Right lobe of liver (tissue), 6 donors: Measurements from ENCODE around the gene UBE2E2. TPM values are rescaled to one million over a fixed set of nuclear protein-coding genes. Genes with fewer than 3 reads are reported as not detected.

ENCODE experiments used
- ATAC-seq, 4 donors: fragments of 200-7000 bp; cut with Tn5 transposase; one replicate each; pipeline ENCODE4 v1.9.1; 2020; ENCODE audit warnings: mild to moderate bottlenecking in 4 of 4, moderate library complexity in 4 of 4
- DNase-seq, 3 donors: peaks; one replicate each; pipeline ENCODE4 v3.0.0-alpha.2; 2020
- H3K27ac ChIP-seq, 3 donors: fragments of 200-600 bp; one replicate each; pipeline ENCODE4 v1.8.0; 2022
- H3K27me3 ChIP-seq, 2 donors: fragments of 200-600 bp; one replicate each; pipeline ENCODE4 v1.8.0; 2022
- H3K36me3 ChIP-seq, 4 donors: fragments of 200-600 bp; sonication (generic) in 1 of 4; one replicate each; pipeline versions ENCODE4 v1.5.1 to v1.8.0; 2017 to 2022; ENCODE audit warnings: control low read depth in 1 of 4
- H3K4me1 ChIP-seq, 4 donors: fragments of 200-600 bp; sonication (generic) in 1 of 4; one replicate each; pipeline versions ENCODE4 v1.5.1 to v1.8.0; 2017 to 2022; ENCODE audit warnings: control low read depth in 1 of 4
- H3K4me3 ChIP-seq, 3 donors: fragments of 200-600 bp; one replicate each; pipeline ENCODE4 v1.8.0; 2022
- H3K9me3 ChIP-seq, 4 donors: fragments of 200-600 bp; sonication (generic) in 1 of 4; one replicate each; pipeline versions ENCODE4 v1.5.1 to v1.8.0; 2017 to 2022; ENCODE audit warnings: control low read depth in 1 of 4
- POLR2A ChIP-seq: fragments of 450-650 bp; IDR thresholded peaks from one replicate; pipeline ENCODE4 v1.6.1; 2017; ENCODE audit warnings: antibody characterized with exemption, mild to moderate bottlenecking
- WGBS: methylation state at CpG from one replicate; pipeline ENCODE4 v1.1.6; 2018; ENCODE audit warnings: low coverage, low lambda C conversion rate; ENCODE audit not compliant: insufficient coverage; ENCODE audit errors: missing lambda C conversion rate; 5-methylcytosine and 5-hydroxymethylcytosine counted together
- intact Hi-C, 2 donors: fragments of 100-400 bp; cut with DNase I; formaldehyde crosslinking; loops; one replicate each; pipeline versions ENCODE4 v1.11.2 to v1.14.1; 2022
- total RNA-seq, 6 experiments: library from RNA; depleted of rRNA in 2 of 6; stranded (reverse); fragments of >200 nt in 2 of 6; fragmentation: NEBNext Ultra II Directional in 3 of 6; extraction: Animal tissue kit (Norgen Biotek cat#: 25700) in 3 of 6; gene quantifications; one replicate each; pipeline versions ENCODE4 v1.1.0 to v1.2.4, GENCODE V29; 2016 to 2023
- TF ChIP-seq, protein P1 (sequence below), 4 donors: fragments of 200-600 bp in 3 of 4; fragments of 450-650 bp in 1 of 4; IDR thresholded peaks; one replicate each; pipeline versions ENCODE4 v1.5.1 to v1.8.0; 2016 to 2022; ENCODE audit warnings: antibody characterized with exemption in 4 of 4, mild to moderate bottlenecking in 2 of 4
- donor health status: DM: no; HTN: yes; CAD: no.
- donor health status: DM: no; HTN: no; CAD: no.
- donor health status: DM: no; HTN: no; CAD: no.
- donor health status: DM: no; HTN: yes; CAD: no.
- donor health status: DM: no; HTN: yes; CAD: no.

The UBE2E2 gene
- total RNA-seq, 6 experiments from 2014 or later, result 17.2 to 29.1 (median 18.1) TPM

DNA sequence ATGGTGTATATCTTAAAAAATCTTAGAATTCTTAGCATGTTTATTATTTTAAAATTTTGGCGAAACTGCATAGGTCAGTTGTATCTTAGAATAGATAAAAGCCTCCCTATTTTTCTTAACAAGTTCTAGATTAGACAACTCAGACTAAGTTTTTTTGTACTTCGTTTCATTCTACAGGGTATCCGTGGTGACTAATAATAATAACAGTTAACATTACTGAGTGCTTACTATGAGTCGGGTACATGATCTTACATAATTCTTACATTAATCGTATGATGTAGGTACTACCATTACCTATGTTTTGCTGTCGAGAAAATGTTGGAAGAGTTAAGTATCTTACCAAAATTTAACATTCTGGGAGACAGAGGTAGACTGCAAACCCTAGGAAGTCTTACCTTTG lies 60.7 kb downstream of the UBE2E2 start:
- 66% methylated on average over 6 of the region's 6 CpGs for WGBS
- no peaks in the 10 kb centered on the region for H3K9me3 ChIP-seq

DNA sequence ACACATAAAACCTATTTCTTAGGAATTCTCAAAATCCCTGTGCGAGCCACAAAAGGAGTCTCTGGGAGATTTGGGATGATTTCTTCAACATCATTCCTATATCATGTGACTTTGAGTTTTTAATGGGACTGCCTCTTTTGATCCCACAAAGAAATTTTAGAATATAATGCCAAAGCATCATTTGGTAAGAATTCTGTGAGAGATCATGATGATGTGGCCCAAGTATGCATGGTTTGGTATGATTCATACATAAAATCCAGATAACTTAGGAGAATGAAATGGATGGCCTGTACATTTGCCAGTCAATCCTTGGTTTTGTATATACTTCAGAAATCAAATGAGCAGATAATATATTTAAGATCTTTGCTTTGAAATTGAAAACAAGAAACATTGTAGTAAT lies 61.3 kb downstream of the UBE2E2 start:
- H3K4me3 ChIP-seq, result no peak overlapping the region
- intact Hi-C loops, result no loop called here
- no peak for TF ChIP-seq POLR2A
- TF ChIP-seq, protein P1, sequence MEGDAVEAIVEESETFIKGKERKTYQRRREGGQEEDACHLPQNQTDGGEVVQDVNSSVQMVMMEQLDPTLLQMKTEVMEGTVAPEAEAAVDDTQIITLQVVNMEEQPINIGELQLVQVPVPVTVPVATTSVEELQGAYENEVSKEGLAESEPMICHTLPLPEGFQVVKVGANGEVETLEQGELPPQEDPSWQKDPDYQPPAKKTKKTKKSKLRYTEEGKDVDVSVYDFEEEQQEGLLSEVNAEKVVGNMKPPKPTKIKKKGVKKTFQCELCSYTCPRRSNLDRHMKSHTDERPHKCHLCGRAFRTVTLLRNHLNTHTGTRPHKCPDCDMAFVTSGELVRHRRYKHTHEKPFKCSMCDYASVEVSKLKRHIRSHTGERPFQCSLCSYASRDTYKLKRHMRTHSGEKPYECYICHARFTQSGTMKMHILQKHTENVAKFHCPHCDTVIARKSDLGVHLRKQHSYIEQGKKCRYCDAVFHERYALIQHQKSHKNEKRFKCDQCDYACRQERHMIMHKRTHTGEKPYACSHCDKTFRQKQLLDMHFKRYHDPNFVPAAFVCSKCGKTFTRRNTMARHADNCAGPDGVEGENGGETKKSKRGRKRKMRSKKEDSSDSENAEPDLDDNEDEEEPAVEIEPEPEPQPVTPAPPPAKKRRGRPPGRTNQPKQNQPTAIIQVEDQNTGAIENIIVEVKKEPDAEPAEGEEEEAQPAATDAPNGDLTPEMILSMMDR (IDR thresholded peaks at IDR 0.05), result no peak
- DNase-seq, result no peak
- H3K27me3 ChIP-seq, result no peaks in the 10 kb centered on the region
- H3K27ac ChIP-seq, result no peak overlapping the region
- no peaks in the 10 kb centered on the region for H3K4me1 ChIP-seq
- H3K36me3 ChIP-seq, result no peaks in the 10 kb centered on the region
- no peak for ATAC-seq
- 91% methylated on average over 1 of the region's 1 CpG for WGBS
- no peaks in the 10 kb centered on the region for H3K9me3 ChIP-seq

More for the DNA sequence above, 60.7 kb downstream of the UBE2E2 start:
- Histone ChIP-seq H3K4me1 (no peaks in the 10 kb centered on the region), H3K27me3 (no peaks in the 10 kb centered on the region), H3K36me3 (no peaks in the 10 kb centered on the region), H3K4me3 (no peak overlapping the region), H3K27ac (no peak overlapping the region)
- no peak for DNase-seq
- intact Hi-C loops, result no loop called here
- no peak for ATAC-seq
- no peak for TF ChIP-seq POLR2A
- TF ChIP-seq, protein P1 (IDR thresholded peaks at IDR 0.05), result no peak

DNA sequence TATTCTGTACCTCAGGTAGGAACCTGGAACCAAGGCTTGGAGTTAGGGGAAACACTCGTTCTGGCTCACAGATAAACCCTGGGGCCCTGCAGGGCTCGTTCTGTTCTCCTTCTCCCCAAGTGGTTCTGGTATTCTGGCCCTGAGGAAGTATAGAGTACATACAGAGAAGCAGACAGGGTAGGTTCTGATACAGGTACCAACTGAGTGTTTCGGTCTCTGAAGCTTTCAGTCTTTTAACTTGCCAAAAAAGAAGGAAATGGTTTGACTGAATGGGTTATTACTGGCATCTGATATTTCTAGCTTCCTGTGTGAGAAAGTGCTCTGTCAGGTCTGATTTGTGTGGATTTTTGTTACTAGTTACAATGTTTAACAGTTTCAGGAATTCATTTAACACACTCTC lies 67.3 kb downstream of the UBE2E2 start:
- Histone ChIP-seq H3K36me3 (no peaks in the 10 kb centered on the region), H3K27me3 (no peaks in the 10 kb centered on the region), H3K9me3 (no peaks in the 10 kb centered on the region), H3K4me1 (no peaks in the 10 kb centered on the region), H3K4me3 (no peak overlapping the region), H3K27ac (no peak overlapping the region)
- DNase-seq, result no peak
- ATAC-seq, result no peak
- intact Hi-C loops, result no loop called here
- 58% methylated on average over 3 of the region's 3 CpGs for WGBS
- no peak for TF ChIP-seq POLR2A
- TF ChIP-seq, protein P1 (IDR thresholded peaks at IDR 0.05), result no peak

DNA sequence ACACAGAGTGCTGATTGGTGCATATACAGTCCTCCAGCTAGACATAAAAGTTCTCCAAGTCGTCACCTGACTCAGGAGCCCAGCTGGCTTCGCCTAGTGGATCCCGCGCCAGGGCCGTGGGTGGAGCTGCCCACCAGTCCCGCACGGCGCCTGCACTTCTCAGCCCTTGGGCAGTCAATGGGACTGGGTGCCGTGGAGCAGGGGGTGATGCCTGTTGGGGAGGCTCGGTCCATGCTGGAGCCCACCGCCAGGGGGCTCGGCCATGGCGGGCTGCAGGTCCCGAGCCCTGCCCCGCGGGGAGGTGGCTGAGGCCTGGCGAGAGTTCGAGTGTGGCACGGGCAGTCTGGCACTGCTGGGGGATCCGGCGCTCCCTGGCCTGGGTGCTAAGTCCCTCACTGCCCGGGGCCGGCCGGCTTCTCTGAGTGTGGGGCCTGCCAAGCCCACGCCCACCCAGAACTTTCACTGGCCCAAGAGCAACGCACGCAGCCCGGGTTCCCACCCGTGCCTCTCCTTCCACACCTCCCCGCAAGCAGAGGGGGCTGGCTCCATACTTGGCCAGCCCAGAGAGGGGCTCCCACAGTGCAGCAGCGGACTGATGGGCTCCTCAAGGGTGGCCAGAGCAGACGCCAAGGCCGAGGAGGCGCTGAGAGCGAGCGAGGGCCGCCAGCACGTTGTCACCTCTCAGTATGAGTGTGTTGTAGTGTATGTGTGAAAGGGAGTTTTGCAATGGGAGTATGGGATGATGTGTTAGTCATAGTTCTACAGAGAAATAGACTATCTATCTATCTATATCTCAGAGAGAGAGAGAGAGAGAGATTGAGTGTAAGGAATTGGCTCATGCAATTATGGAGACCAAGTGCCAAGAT lies 69.0 kb downstream of the UBE2E2 start:
- H3K4me1 ChIP-seq, result peaks cover 0 to 4% (median 2%) of the 10 kb centered on the region in 4 donors
- no peaks in the 10 kb centered on the region for H3K9me3 ChIP-seq
- no peaks in the 10 kb centered on the region for H3K36me3 ChIP-seq
- ATAC-seq (peak in 1 of 4 donors; percentile 33), DNase-seq (peak in 2 of 3 donors; percentile 17 to 43)
- WGBS, result 83% methylated on average over 7 of the region's 38 CpGs
- H3K27me3 ChIP-seq, result no peaks in the 10 kb centered on the region
- TF ChIP-seq, protein P1 (IDR thresholded peaks at IDR 0.05), result no peak
- no peak for TF ChIP-seq POLR2A
- no peak overlapping the region for H3K27ac ChIP-seq
- no peak overlapping the region for H3K4me3 ChIP-seq
- intact Hi-C loops, result no loop called here
